ENCODE measurements around the gene RAPGEF6.
A peak's percentile ranks its signal among the peaks of the same experiment; 100 is the strongest.
"Not testable (repeated sequence)": the region's sequence is repeated elsewhere in the genome, so short reads cannot be mapped to it uniquely, and the experiment has no call there.

Gene RAPGEF6

DNA sequence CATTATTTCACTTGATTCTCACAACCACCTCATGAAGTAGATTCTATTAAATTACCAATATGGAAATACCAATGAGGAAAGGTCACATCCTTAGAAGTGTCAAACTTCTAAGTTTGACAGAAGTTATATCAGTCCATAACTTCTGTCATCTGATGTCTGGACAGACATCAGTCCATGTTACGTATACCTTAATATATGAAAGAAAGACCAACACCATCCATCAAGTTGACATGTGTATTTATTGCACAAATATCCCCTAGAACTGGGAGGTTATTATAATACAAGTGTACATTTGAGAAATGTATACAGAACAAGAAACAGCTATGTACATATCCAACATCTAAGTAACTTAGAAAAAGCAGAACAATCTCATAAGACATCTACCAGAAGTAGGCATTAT is 6.5 kb upstream of the RAPGEF6 start:
- no peak for DNase-seq

DNA sequence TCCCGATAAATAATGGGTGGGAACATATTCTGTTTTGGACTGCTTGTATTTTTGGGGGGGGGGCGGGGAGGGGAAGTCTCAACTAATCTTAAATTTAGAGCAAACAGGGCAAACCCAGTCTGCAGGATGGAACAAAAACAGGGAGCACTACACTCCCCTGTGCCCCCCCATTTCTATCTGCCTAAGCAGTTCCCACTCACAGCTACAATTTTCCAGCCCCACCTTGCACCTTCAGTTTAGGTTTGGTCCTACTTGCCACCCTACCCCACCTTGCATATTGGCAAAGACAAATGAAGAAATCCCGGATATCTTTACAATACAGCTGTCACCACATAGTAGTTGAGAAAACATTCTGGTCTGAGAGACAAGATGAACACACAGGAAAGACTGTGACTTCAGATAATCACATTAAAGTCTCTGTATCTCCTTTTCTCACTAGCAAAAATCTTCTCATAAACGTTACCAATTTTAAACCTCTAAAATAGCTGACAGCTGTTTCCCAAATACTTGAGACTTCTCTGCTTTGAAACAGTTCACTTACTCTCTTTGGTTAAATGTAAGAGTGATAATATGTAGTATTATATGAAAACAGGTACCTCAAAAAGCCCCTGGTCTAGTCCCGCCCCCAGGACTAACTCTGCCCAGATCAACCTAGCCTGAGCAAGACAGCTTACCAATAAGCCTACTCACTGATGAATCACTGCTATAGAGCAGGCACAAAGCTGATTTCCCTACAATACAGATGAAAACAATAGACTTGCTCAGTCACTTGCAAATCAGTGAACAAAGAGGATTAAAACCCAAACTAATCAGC is 5.2 kb upstream of the RAPGEF6 start:
- DNase-seq, result peak; percentile 10

DNA sequence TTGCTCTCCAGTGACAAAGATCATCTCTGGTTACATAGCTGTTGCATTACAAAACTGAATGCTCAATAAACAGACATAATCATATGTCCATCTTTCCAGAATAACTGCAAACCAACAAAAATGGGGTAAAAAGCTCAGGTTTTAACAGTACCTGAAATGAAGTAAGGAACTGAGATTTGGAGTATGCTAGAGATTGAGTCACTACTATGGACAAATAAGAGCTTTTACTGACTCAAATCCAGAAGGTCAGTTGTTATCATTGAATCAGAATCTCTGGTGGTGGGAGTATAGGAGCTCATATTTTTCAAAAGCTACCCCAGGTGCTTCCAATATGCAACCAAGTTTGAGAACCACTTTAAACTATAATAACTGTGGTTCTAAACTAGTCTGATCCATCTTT is 4.1 kb upstream of the RAPGEF6 start:
- no peak for DNase-seq

DNA sequence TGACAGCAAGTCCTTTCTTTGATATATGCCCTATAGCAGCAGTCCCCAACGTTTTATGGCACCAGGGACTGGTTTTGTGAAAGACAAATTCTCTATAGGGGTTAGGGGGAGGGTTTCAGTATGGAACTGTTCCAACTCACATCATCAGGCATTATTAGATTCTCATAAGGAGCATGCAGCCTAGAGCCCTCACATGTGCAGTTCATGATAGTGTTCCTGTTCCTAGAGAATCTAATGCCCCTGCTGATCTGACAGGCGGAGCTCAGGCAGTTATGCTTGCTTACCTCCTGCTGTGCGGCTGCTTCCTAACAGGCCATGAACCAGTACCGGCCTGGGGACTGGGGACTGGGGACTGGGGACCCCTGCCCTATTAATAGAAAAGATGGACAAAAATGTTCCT is 2.7 kb upstream of the RAPGEF6 start:
- DNase-seq, result no peak

DNA sequence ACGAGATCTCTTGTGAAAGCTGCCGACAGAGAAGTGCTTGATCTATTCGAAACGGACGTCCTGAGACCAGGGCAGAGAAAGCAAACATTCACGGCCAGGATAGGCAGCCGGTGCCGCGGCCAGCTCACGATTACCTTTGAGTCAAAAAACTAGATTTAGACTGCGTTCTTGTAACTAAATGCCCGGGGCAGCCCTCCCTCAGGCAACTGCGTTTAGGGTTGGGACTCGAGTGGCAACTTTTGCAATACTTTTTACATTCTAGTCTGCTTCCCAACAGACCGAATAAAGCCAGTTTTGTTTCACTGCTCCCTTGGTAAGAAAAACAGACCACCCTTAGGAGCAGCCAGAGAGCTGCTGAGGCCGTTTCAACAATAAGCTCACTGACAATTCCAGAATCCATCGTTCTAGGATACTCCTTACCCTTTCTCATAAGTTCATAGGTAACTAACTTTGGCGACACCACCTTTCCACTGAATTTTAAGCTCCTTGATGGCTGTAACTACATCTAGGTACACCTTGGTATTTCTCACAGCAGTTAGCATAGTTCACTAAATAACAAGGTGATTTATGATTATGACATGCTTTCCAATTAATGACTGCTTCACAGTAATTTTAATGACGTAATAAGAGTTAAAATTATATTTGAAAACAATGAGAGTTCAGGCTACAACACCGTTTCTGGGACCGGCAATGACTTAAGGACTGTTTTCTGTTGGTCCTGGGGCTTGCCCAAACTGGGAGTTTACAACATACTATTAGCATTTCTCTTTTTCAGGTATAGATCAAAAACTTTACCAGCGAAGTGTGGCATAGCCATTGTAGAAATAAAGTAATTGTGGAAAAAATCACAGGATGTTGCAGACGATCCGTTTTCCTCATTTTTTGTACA is 899 bp upstream of the RAPGEF6 start:
- no peak for DNase-seq

DNA sequence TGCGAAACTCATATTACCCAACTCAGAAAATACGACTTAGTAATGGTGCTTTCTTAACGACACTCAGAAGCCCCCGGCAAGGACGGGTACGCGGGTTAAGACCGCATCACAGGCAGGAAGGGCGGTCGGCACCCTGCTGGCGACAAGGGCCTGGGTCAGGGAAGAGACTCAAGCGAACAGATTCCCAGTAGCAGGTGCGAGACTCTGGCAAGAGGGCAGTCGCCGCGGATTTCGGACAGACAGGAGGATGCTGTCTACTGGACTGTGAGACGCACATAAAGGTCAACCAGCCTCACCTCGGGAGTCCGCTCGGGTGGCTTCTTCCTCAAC is 398 bp downstream of the RAPGEF6 start:
- peak; percentile 54 for DNase-seq

DNA sequence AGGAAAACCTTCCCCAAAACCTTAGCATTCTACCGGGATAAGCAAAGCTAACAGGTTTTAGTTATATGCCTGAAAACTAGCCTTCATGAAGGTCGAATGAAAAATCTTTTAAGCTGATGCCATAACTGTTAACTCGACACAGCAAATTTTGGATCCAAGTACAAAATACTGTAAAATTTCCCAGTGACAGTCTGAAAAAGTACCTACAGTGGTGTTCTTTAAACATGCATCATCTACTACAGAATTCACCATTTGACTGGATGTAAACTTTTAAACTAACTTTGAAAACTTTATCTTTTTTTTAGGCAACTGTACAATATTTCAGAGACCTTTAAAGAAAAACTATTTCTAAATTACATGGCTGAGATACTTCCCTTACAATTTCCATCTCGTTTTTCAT is 791 bp downstream of the RAPGEF6 start:
- no peak for DNase-seq

DNA sequence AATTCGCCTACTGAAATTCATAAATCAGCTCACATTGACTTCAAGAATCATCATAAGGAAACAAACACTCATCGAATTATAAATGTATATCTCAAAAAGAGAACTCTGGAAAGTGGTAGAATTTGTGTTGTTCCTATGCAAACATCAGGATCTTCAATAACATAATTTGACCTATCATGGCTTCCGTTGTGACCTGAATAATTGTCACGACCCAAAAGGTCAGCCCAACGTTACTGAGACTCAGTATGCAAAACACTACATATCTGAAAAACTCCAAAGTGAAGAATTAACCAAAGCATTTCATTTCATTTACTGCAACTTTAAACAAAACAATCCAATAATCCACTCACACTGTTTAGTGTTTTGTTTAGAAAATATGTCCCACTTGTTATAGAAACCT is 1.2 kb downstream of the RAPGEF6 start:
- DNase-seq, result no peak

DNA sequence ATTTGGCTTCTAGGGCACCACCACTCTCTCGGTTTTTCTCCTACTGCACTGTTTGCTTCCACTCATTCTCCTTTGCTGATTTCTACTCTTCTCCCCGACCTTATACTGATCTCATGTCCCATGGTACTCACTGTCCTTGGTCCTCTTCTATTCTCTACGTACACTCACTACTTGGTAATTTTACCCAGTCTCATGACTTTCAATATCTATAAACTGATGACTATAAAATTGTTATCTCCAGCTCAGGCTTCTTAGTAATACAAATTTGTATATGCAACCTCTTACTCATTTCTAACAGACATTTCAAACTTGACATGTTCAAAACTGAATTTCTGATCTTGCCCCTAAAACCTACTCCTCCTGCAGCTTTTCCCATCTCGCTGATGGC is 4.1 kb downstream of the RAPGEF6 start:
- no peak for DNase-seq

DNA sequence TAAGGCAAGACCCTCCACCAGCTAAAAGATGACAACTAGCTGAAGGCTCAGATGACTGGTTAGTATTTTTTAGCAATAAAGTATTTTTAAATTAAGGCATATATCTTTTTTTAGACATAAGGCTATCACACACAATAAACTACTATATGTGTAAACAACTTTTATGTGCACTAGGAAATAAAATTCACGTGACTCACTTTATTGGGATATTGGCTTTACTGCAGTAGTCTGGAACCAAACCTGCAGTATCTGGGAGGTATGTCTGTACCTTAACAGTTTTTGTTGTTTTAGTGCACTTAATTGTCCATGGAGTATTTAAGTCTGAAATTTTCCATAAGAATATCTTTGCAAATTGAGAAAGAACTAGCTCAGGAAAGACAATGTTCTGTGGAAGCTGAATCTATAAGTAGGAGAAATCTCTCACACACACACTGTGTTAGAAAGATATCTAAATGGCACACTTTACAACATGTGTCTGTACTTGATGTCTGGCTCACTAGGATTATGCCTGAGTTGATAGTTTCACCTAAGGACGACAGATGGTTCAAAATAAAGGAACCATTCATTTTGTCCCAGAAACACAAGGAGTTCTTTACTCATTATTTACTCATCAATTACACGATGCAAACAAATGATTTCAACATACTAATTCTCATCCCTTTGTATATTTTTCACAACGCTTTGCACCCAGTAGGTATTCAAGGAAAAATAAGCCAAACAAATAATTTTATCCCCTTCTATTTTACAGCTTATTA is 4.6 kb downstream of the RAPGEF6 start:
- DNase-seq, result no peak

DNA sequence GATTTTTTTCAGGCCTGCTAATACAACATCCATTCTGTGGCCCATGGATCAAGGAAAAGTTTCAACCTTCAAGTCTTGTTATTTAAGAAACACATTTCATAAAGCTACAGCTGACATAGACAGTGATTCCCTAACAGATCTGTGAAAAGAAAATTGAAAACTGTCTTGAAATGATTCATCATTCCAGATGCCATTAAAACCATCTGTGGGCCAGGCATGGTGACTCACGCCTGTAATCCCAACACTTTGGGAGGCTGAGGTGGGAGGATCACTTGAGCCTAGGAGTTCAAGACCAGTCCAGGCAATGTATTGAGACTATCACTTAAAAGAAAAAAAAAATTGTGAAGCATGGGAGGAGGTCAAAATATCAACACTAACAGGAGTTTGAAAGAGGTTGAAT is 6.0 kb downstream of the RAPGEF6 start:
- no peak for DNase-seq

DNA sequence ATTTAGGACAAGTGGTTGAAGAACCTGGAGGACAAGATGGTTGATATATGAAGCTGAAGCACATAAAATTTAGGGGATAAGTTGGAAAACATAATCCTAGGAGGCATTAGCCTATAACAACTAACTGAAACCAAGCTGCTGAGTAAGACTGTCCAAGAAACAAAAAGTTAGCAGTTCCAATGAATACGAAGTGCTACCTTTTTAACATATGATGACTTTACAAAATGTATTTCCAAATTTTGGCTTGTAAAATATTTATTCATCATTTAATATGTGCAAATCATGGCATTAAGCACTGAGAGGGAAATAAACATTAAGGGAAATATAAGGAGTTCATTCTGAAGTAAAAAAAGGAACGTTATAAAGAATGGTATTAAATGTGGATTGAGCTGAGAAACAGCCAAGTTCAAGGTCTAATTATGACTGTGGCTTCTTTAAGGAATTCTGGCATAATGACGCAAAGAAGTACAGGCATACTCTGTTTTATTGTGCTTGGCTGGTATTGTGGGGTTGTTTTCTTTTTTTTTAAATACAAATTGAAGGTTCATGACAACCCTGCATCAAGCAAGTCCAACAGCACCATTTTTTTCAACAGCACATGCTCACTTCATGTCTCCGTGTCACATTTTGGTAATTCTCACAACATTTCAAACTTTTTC is 7.7 kb downstream of the RAPGEF6 start:
- no peak for DNase-seq

DNA sequence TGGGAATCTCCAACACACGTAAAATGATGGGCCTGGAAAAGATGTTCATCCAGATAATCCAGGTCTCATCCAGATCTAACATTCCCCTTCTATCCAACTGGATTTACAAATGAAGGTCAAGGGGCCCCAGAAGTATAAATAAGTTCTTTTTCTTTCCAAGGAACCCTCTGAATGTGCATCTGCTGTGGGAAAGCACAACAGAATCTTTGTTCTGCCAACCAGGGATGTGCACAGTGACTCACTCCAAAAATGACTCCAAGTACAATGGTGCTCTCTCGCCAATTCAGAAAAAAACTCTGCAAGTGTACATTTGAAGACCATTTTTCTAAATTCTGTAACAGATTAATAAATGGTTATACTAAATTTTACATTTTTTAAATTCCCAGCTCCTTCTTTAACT is 12.4 kb downstream of the RAPGEF6 start:
- DNase-seq, result no peak

DNA sequence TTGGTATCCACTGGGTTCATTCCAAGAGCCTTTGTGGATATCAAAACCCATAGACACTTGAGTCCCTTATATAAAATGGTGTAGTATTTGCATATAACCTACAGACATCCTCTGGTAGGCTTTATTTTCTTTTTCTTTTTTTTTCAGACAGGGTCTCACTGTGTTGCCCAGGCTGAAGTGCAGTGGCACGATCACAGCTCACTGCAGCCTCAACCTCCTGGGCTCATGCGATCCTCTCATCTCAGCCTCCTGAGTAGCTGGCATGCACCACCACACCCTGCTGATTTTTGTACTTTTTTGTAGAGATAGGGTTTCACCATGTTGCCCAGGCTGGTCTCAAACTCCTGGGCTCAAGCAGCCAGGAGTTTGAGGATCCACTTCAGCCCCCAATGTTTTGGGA is 13.9 kb downstream of the RAPGEF6 start:
- DNase-seq, result not testable (repeated sequence)

DNA sequence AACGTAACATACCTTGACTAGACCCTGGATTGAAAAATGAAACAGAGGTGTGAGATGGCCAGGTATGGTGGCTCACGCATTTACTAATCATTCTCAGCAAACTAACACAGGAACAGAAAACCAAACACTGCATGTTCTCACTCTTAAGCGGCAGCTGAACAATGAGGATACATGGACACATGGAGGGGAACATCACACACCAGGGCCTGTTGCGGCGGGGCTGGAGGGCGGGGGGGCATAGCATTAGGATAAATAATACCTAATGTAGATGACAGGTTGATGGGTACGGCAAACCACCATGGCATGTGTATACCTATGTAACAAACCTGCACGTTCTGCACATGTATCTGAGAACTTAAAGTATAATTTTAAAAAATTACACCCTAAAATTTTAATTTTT is 15.9 kb downstream of the RAPGEF6 start:
- no peak for DNase-seq

DNA sequence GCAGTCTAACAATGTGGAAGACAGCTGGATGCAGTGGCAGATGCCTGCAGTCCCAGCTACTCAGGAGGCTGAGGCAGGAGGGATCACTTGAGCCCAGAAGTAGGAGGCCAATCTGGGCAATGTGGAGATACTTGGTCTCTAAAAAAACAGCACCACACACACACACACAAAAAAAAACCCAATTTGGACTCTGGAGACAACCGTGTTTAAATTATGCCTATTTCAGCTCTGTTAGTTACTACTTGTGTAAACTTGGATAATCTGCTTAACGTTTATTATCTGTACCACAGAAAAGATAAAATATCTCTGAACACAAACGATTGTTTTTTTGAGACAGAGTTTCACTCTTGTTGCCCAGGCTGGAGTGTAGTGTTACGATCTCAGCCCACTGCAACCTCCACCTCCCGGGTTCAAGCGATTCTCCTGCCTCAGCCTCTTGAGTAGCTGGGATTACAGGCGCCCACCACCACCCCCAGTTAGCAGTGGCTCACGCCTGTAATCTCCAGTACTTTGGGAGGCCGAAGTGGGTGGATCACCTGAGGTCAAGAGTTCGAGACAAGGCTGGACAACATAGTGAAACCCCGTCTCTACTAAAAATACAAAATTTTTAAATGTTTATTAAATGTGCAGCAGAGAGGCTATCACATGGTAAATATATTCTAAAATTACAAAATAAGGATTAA is 17.7 kb downstream of the RAPGEF6 start:
- no peak for DNase-seq

DNA sequence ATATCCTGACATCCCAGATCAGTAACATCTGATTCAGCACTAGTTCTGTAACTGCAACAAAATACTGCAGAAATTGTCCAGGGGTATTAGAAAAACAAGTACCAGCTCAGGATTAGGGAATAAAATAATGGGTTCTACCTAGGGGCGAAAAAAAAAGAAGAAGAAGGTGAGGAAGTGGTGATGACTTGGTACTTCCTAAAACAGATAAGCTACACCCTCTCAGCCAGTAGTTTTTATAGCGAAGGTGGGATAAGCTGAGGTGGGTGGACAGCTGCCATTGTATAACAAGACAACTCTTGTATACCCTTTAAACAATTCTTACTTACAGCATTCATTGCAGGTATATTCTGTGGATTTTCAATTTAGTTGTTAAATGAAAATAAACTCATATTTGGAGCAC is 19.1 kb downstream of the RAPGEF6 start:
- no peak for DNase-seq

DNA sequence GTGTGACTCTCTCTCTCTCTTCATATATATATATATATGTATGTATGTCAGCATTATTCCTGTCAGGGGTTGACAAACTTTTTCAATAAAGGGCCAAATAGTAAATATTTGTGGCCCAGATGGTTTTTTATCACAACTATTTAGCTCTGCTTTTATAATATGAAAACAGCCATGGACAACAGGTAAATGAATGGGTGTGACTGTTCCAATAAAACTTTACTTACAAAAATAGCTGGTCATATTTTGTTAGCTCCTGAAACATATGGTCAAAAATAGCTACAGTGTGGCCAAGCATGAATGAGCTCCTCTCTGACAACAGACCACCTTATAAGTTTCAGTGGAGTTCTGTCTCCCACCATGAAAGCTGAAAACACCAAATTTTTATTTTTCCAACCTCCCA is 21.6 kb downstream of the RAPGEF6 start:
- DNase-seq, result no peak

DNA sequence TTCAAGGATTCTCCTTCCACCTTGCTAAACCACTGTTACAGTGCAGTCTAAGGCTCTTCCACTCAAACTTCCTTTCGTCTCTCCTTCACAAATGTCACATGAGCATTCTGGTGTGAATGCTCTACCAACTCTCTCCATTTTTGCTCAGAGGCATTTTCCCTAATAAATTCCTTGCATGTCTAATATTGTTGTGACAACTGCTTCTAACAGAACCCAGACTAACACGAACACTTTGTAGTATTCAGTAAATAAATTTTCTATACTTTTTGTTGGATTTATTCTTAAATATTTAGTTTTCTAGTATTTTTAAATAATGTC is 24.0 kb downstream of the RAPGEF6 start:
- DNase-seq, result no peak

DNA sequence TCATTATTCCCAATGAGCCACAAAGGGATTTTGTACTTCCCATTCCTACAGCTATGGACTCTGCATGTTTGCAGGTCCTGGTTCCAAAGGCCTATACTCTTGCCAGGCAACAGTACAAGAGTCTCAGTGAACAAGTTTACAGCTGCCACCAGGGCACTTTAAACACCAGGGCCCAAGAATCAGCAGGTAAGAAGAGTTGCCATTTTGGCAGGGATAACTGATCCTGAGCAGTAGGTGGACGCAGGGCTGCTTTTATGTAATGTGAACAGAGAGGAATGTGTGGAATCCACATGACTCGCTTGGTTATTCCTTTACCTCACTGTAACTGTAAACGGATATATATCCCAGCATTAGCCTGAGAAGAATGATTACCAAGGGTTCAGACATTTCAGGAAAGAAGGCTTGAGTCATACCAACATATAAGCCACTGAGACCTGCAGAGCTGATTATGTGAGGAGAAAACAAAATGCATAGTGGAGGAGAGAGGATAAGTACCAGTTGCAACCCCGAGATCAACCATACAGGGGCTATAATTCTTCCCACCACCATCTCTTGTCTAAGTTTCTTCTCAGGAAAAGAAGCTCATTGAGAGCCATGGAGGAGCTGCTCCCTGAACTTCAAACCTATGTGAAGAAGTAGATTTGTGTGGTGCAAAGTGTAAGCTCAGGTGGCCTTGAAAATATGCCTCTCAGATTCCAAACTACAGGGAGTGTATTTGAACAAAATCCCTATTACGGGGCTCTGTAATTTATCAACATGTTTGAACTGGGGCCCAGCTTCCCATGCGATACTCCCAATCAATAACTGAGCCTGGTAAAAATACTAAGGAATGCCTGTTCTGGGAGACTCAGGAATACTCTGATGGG is 24.6 kb downstream of the RAPGEF6 start:
- no peak for DNase-seq

DNA sequence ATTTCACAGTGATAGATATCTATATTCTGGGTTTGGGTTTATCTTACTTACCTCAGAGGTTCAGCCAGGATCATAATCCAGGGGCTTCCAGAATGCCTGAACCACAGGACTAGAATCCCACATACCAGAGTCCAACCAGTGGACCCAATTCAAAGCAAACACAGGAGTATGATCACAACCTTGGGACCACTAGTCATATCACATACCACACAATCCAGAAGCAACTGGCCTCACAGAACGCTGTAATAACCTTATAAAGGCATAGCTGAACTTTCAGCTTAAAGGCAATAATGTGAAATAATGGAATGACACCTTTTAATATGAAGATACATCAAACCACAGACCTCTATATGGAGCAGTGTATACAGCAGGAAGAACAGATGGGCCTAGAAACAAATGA is 25.3 kb downstream of the RAPGEF6 start:
- no peak for DNase-seq

DNA sequence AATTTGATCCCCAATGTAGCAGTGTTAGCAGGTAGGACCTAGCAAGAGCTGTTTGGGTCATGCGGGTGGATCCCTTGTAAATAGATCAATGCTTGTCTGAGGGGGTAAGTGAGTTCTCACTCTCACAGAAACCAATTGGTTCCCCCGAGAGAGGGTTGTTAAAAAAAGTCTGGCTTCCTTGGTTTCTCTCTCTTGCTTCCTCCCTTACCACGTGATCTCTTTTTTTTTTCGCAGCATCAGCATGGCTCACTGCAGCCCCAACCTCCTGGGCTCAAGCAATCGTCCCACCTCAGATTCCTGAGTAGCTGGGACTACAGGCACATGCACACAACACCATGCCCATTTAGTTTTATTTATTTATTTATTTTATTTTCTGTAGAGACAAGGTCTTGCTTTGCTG is 26.4 kb downstream of the RAPGEF6 start:
- DNase-seq, result no peak
